DOHH2 (cell line): Measurements from ENCODE around the gene CBY3.
"Not testable (repeated sequence)": the region's sequence is repeated elsewhere in the genome, so short reads cannot be mapped to it uniquely, and the experiment has no call there.

ENCODE experiments used
- H3F3A ChIP-seq: fragments of 200-600 bp; sonication (generic), shearing (Covaris generic); 2 replicates; pipeline ENCODE4 v1.6.0; 2016; ENCODE audit warnings: antibody characterized with exemption, mild to moderate bottlenecking; ENCODE audit not compliant: control insufficient read depth, insufficient read depth
- H3K27ac ChIP-seq: fragments of 200-600 bp; sonication (generic); 2 replicates; pipeline ENCODE4 v1.5.1; 2014; ENCODE audit warnings: low read depth, mild to moderate bottlenecking, low read length, moderate library complexity
- H3K27me3 ChIP-seq: fragments of 200-600 bp; sonication (generic); 2 replicates; pipeline ENCODE4 v1.6.1; 2014; ENCODE audit warnings: mild to moderate bottlenecking, low read length, mixed read lengths; ENCODE audit not compliant: control insufficient read depth
- H3K36me3 ChIP-seq: fragments of 200-600 bp; sonication (generic); 2 replicates; pipeline ENCODE4 v1.6.1; 2014; ENCODE audit warnings: mild to moderate bottlenecking, low read length, moderate library complexity, mixed read lengths; ENCODE audit not compliant: control insufficient read depth
- H3K4me1 ChIP-seq: fragments of 200-600 bp; sonication (generic); 2 replicates; pipeline ENCODE4 v1.6.1; 2014; ENCODE audit warnings: mild to moderate bottlenecking, low read length, mixed read lengths; ENCODE audit not compliant: control insufficient read depth
- H3K4me2 ChIP-seq: fragments of 200-600 bp; sonication (generic); 2 replicates; pipeline ENCODE4 v1.6.0; 2014; ENCODE audit warnings: mild to moderate bottlenecking, low read length, moderate library complexity
- H3K4me3 ChIP-seq: fragments of 200-600 bp; sonication (generic); 2 replicates; pipeline ENCODE4 v1.5.1; 2014; ENCODE audit warnings: mild to moderate bottlenecking, low read length, mixed read lengths
- H3K79me2 ChIP-seq: fragments of 200-600 bp; sonication (generic); 2 replicates; pipeline ENCODE4 v1.6.1; 2014; ENCODE audit warnings: mild to moderate bottlenecking, low read length, mixed read lengths; ENCODE audit not compliant: control insufficient read depth
- H3K9me2 ChIP-seq: fragments of 200-600 bp; sonication (generic); replicated peaks from 2 replicates; pipeline ENCODE4 v1.6.1; 2014; ENCODE audit warnings: mild to moderate bottlenecking, low read length, mixed read lengths; ENCODE audit not compliant: control insufficient read depth
- H3K9me3 ChIP-seq: fragments of 200-600 bp; sonication (generic); 2 replicates; pipeline ENCODE4 v1.6.1; 2014; ENCODE audit warnings: antibody characterized with exemption, low read length, mixed read lengths; ENCODE audit not compliant: control insufficient read depth, insufficient read depth
- H4K20me1 ChIP-seq: fragments of 200-600 bp; sonication (generic); 2 replicates; pipeline ENCODE4 v1.6.0; 2014; ENCODE audit warnings: low read depth, mild to moderate bottlenecking, antibody characterized with exemption, low read length, moderate library complexity; ENCODE audit not compliant: control insufficient read depth, insufficient read depth
- EZH2phosphoT487 ChIP-seq: fragments of 200-600 bp; sonication (generic); IDR thresholded peaks from 2 replicates; pipeline ENCODE4 v1.6.1; 2017; ENCODE audit warnings: borderline replicate concordance, mild to moderate bottlenecking, antibody characterized with exemption, low read length, moderate library complexity, mixed read lengths
- TF ChIP-seq, protein P1 (sequence below): fragments of 200-600 bp; sonication (generic); IDR thresholded peaks from one replicate; pipeline ENCODE4 v1.5.1; 2014; ENCODE audit warnings: antibody characterized with exemption, mild to moderate bottlenecking, low read depth, low read length; ENCODE audit not compliant: poor library complexity, severe bottlenecking

CBY3 gene

DNA sequence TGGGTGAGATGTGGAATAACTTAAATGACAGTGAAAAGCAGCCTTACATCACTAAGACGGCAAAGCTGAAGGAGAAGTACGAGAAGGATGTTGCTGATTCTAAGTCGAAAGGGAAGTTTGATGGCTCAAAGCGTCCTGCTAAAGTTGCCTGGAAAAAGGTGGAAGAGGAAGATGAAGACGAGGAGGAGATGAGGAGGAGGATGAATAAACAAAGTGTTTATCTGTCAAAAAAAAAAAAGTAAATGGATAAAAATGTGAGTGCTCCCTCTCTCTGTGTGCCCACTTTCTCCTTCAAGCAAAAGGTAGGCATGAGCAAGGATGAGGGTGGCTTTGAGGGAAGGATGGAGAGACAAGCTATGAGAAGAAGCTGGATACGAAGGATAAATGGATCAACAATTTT lies 13.7 kb upstream of the CBY3 start:
- H3K27ac ChIP-seq: no peak overlapping the region
- H3K4me3 ChIP-seq: no peak overlapping the region
- H3F3A ChIP-seq: no peaks in the 10 kb centered on the region; the same call in 1 of the 2 replicates
- peaks cover 13% of the 10 kb centered on the region for H3K4me1 ChIP-seq
- no peaks in the 10 kb centered on the region for H3K9me2 ChIP-seq
- H3K36me3 ChIP-seq: peaks cover 7% of the 10 kb centered on the region
- no peaks in the 10 kb centered on the region for H3K27me3 ChIP-seq
- peaks cover 19% of the 10 kb centered on the region for H3K79me2 ChIP-seq
- no peak overlapping the region for H3K4me2 ChIP-seq
- TF ChIP-seq, protein P1, sequence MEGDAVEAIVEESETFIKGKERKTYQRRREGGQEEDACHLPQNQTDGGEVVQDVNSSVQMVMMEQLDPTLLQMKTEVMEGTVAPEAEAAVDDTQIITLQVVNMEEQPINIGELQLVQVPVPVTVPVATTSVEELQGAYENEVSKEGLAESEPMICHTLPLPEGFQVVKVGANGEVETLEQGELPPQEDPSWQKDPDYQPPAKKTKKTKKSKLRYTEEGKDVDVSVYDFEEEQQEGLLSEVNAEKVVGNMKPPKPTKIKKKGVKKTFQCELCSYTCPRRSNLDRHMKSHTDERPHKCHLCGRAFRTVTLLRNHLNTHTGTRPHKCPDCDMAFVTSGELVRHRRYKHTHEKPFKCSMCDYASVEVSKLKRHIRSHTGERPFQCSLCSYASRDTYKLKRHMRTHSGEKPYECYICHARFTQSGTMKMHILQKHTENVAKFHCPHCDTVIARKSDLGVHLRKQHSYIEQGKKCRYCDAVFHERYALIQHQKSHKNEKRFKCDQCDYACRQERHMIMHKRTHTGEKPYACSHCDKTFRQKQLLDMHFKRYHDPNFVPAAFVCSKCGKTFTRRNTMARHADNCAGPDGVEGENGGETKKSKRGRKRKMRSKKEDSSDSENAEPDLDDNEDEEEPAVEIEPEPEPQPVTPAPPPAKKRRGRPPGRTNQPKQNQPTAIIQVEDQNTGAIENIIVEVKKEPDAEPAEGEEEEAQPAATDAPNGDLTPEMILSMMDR: no peak
- TF ChIP-seq EZH2phosphoT487: no peak
- no peaks in the 10 kb centered on the region for H3K9me3 ChIP-seq
- H4K20me1 ChIP-seq: peaks cover 1% of the 10 kb centered on the region

DNA sequence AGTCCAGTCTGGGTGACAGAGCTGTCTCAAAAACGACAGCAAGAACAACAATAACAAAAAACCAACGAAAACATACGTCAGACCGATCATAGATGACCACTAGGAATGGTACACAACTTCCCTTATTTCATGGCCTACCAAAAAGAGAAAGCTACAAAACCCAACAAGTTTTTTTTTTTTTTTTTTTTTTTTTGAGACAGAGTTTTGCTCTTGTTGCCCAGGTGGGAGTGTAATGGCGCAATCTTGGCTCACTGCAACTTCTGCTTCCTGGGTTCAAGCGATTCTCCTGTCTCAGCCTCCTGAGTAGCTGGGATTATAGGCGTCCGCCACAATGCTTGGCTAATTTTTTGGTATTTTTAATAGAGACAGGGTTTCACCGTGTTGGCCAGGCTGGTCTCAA lies 8.4 kb upstream of the CBY3 start:
- H3K27ac ChIP-seq, H3K4me2 ChIP-seq, H3F3A ChIP-seq, H3K4me3 ChIP-seq, H4K20me1 ChIP-seq, H3K9me3 ChIP-seq, H3K79me2 ChIP-seq, H3K36me3 ChIP-seq, H3K4me1 ChIP-seq, H3K9me2 ChIP-seq, H3K27me3 ChIP-seq: not testable (repeated sequence)

DNA sequence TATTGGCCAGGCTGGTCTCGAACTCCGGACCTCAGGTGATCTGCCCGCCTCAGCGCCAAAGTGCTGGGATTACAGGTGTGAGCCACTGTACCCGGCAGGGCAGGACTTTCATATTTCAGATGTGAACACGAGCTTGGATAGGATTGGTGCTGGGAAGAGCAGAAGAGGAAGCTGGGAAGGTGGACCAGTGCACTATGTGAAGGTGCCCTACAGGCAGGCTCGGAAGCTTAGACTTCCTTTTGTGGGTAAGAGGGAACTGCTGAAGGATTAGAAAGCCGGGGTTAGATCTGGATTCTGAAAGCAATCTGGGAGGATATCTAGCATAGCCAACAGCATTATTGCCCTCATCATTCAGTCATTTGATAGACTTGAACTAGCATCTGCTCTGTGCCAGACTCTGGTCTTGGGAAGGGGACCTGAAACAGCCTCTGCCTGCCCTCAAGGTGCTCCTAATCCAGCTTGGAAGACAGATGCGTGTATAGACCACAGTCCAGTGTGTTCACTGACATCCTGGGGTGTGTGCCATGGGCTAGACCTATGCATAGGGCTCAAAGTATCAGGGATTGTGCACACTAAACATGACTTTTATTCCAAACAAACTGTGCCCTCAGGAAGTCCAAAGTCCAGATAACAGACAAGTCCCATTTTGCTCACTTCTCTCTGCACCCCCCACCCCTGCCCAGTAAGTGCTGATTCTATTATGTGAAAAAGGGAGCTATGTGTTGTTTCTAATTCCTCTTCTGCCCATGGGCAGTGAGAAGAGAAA lies 637 bp downstream of the CBY3 start:
- TF ChIP-seq, protein P1: no peak
- TF ChIP-seq EZH2phosphoT487: no peak
- H3K9me2 ChIP-seq: no peaks in the 10 kb centered on the region
- no peak overlapping the region for H3K4me2 ChIP-seq
- H3K27ac ChIP-seq: no peak overlapping the region
- no peak overlapping the region for H3K4me3 ChIP-seq
- peaks cover 10% of the 10 kb centered on the region; the same call in 1 of the 2 replicates for H3F3A ChIP-seq
- H3K36me3 ChIP-seq: peaks cover 8% of the 10 kb centered on the region; the same call in 1 of the 2 replicates
- H3K4me1 ChIP-seq: peaks cover 27% of the 10 kb centered on the region
- H3K79me2 ChIP-seq: peaks cover 30% of the 10 kb centered on the region
- H3K9me3 ChIP-seq: no peaks in the 10 kb centered on the region
- no peaks in the 10 kb centered on the region for H3K27me3 ChIP-seq
- H4K20me1 ChIP-seq: no peaks in the 10 kb centered on the region

DNA sequence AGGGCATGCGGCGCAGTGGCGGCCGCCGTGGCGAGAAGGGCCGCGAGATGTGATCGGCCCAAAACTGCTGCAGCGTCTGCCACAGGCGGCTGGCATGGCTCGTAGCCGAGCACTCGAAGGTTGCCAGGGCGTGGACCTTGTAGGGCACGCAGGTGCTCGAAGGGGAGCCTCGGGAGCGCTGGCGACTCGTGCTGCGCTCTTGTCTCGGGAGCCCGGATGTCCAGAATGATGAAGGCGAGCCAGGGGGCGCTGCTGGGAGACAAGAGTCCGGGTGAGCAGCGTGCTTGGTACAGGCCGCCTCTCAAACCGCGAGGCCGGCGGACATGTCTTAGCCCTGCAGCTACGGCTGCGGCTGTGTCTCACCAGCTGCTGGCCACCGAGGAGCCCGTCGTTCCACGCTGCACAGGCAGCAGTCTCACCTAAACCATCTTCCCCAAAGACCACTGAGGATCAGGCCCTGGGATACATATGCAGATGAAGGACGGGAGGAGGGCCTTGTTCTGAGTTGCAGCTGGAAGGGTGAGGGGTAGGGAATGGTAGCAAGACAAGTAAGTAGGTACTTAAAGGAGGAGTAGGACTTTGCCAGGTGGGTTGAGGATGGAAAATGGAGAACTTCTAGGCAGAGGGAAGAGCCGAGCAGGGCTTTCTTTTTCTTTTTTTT lies 1.7 kb downstream of the CBY3 start:
- peak overlapping the region; percentile 87 for H3K4me3 ChIP-seq
- H3K4me2 ChIP-seq: peak overlapping the region; percentile 85
- H3K9me2 ChIP-seq: no peaks in the 10 kb centered on the region
- H3K79me2 ChIP-seq: peaks cover 30% of the 10 kb centered on the region
- H3K27ac ChIP-seq: no peak overlapping the region
- peaks cover 12% of the 10 kb centered on the region; the same call in 1 of the 2 replicates for H3F3A ChIP-seq
- H3K27me3 ChIP-seq: no peaks in the 10 kb centered on the region
- H3K36me3 ChIP-seq: peaks cover 8% of the 10 kb centered on the region; the same call in 1 of the 2 replicates
- TF ChIP-seq, protein P1: no peak
- no peak for TF ChIP-seq EZH2phosphoT487
- no peaks in the 10 kb centered on the region for H4K20me1 ChIP-seq
- no peaks in the 10 kb centered on the region for H3K9me3 ChIP-seq
- peaks cover 27% of the 10 kb centered on the region for H3K4me1 ChIP-seq
